ENCODE measurements around the gene HPS3. TPM values are rescaled to one million over a fixed set of nuclear protein-coding genes. Genes with fewer than 3 reads are reported as not detected.

The HPS3 gene
- total and polyA plus RNA-seq, 2 of the 4 experiments (the other 2 are of a cell fraction): 15.2 to 24.2 TPM

GRCh38 chr3:149167898-149168297 lies 38.5 kb downstream of the HPS3 start:
- no peak overlapping the region for H2AK9ac ChIP-seq (replicated peaks; ENCODE audit: low read depth, low read length, poor library complexity)
- no peak overlapping the region for H3K14ac ChIP-seq (replicated peaks; ENCODE audit: low read depth, low read length)
- H3K4ac ChIP-seq (ENCODE audit: low read depth, low read length): no peak overlapping the region
- TF ChIP-seq, protein P1, sequence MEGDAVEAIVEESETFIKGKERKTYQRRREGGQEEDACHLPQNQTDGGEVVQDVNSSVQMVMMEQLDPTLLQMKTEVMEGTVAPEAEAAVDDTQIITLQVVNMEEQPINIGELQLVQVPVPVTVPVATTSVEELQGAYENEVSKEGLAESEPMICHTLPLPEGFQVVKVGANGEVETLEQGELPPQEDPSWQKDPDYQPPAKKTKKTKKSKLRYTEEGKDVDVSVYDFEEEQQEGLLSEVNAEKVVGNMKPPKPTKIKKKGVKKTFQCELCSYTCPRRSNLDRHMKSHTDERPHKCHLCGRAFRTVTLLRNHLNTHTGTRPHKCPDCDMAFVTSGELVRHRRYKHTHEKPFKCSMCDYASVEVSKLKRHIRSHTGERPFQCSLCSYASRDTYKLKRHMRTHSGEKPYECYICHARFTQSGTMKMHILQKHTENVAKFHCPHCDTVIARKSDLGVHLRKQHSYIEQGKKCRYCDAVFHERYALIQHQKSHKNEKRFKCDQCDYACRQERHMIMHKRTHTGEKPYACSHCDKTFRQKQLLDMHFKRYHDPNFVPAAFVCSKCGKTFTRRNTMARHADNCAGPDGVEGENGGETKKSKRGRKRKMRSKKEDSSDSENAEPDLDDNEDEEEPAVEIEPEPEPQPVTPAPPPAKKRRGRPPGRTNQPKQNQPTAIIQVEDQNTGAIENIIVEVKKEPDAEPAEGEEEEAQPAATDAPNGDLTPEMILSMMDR (conservative IDR thresholded peaks at IDR 0.05; ENCODE audit: low read depth, low read length): no peak
- no peak for TF ChIP-seq RCOR1 (IDR thresholded peaks at IDR 0.05; ENCODE audit: insufficient replicate concordance, low read length)
- no peak for TF ChIP-seq CHD1 (IDR thresholded peaks at IDR 0.05; ENCODE audit: low read depth, low read length)
- no peak for TF ChIP-seq BHLHE40 (IDR thresholded peaks at IDR 0.05; ENCODE audit: low read depth, low read length)
- no peak for TF ChIP-seq RAD21 (IDR thresholded peaks at IDR 0.05; ENCODE audit: low read length)
- TF ChIP-seq CEBPB (IDR thresholded peaks at IDR 0.05; ENCODE audit: low read depth, low read length): no peak
- TF ChIP-seq RFX5 (IDR thresholded peaks at IDR 0.05; ENCODE audit: low read depth, low read length): no peak
- TF ChIP-seq MXI1 (IDR thresholded peaks at IDR 0.05; ENCODE audit: borderline replicate concordance, low read depth, low read length): no peak
- TF ChIP-seq MAFK (IDR thresholded peaks at IDR 0.05; ENCODE audit: low read depth, low read length): no peak
- TF ChIP-seq, protein P2, sequence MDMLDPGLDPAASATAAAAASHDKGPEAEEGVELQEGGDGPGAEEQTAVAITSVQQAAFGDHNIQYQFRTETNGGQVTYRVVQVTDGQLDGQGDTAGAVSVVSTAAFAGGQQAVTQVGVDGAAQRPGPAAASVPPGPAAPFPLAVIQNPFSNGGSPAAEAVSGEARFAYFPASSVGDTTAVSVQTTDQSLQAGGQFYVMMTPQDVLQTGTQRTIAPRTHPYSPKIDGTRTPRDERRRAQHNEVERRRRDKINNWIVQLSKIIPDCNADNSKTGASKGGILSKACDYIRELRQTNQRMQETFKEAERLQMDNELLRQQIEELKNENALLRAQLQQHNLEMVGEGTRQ (IDR thresholded peaks at IDR 0.05; ENCODE audit: low read depth, low read length): no peak
- TF ChIP-seq, protein P3, sequence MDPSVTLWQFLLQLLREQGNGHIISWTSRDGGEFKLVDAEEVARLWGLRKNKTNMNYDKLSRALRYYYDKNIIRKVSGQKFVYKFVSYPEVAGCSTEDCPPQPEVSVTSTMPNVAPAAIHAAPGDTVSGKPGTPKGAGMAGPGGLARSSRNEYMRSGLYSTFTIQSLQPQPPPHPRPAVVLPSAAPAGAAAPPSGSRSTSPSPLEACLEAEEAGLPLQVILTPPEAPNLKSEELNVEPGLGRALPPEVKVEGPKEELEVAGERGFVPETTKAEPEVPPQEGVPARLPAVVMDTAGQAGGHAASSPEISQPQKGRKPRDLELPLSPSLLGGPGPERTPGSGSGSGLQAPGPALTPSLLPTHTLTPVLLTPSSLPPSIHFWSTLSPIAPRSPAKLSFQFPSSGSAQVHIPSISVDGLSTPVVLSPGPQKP (IDR thresholded peaks at IDR 0.05; ENCODE audit: borderline replicate concordance, low read depth, low read length): no peak
- H3K36me3 ChIP-seq (ENCODE audit: control insufficient read depth, insufficient read depth, low read length): peaks cover 27% of the 10 kb centered on the region
- no peak overlapping the region for H3K18ac ChIP-seq (ENCODE audit: low read depth, low read length)
- in situ Hi-C loops (cut with MboI; ENCODE audit: low sequenced_read_pairs): no loop called here
- no peak overlapping the region for H4K8ac ChIP-seq (ENCODE audit: low read depth in 2 of 2, low read length in 2 of 2)
- H3K9ac ChIP-seq (ENCODE audit: low read depth, low read length): no peak overlapping the region
- H4K20me1 ChIP-seq (ENCODE audit: insufficient read depth, low read length): no peaks in the 10 kb centered on the region
- BruUV-seq (replicated peaks): no TSS peak
- H4K91ac ChIP-seq (ENCODE audit: insufficient read depth, low read depth, low read length): no peak overlapping the region
- H3K4me2 ChIP-seq (ENCODE audit: low read depth, low read length): no peak overlapping the region
- no peaks in the 10 kb centered on the region for H3K9me3 ChIP-seq (ENCODE audit: control insufficient read depth, insufficient read depth, low read length)
- no peak overlapping the region for H3K56ac ChIP-seq (ENCODE audit: extremely low read depth, insufficient read depth, low read length)
- H3K27ac ChIP-seq (ENCODE audit: insufficient read depth, low read length): no peak overlapping the region
- H3K79me1 ChIP-seq (ENCODE audit: low read depth in 1 of 2, low read length in 2 of 2): no peaks in the 10 kb centered on the region; a peak in 1 of 4 replicates
- no peak overlapping the region for H3K23ac ChIP-seq (ENCODE audit: low read depth, low read length)
- H4K5ac ChIP-seq (ENCODE audit: low read depth, low read length): no peak overlapping the region
- H2AK5ac ChIP-seq (ENCODE audit: low read depth, low read length): no peak overlapping the region
- H2BK5ac ChIP-seq (ENCODE audit: low read depth, low read length, poor library complexity, severe bottlenecking): no peak overlapping the region
- ATAC-seq (ENCODE audit: low read depth): no peak
- no peaks in the 10 kb centered on the region for H3K27me3 ChIP-seq (ENCODE audit: control insufficient read depth, insufficient read depth, low read length)
- H3K4me3 ChIP-seq (ENCODE audit: insufficient read depth, low read depth, low read length): no peak overlapping the region
- no CpG with 5 or more reads among the region's 2 CpGs for WGBS, 2 experiments (ENCODE audit: extremely low coverage in 2 of 2, insufficient read length in 1 of 2)
- intact Hi-C loops (cut with micrococcal nuclease): no loop called here
- dilution Hi-C loops (cut with HindIII; ENCODE audit: low sequenced_read_pairs, unreplicated experiment): no loop called here
- peaks cover 2% of the 10 kb centered on the region; the same call in 1 of the 2 replicates for H3K4me1 ChIP-seq (ENCODE audit: control insufficient read depth, insufficient read depth, low read length)
- no peak overlapping the region for H2BK20ac ChIP-seq (ENCODE audit: low read depth, low read length)
- H2BK120ac ChIP-seq (ENCODE audit: low read depth, low read length): no peak overlapping the region
- no peak overlapping the region for H2BK15ac ChIP-seq (ENCODE audit: low read depth, low read length)
- no peak for DNase-seq
- 0 out of 2 replicates have a peak, but pooled peaks cover 6% of the 10 kb centered on the region for H3K9me1 ChIP-seq (ENCODE audit: insufficient read depth, low read length)
- ChIA-PET POLR2A (ENCODE audit: unreplicated experiment) (no interaction called here), CTCF (no interaction called here)
- no peak overlapping the region for H2AFZ ChIP-seq (replicated peaks; ENCODE audit: low read length, poor library complexity)

All from IMR-90 (cell line).